Measurements from ENCODE around the gene SUN1.
"Not testable (repeated sequence)": the region's sequence is repeated elsewhere in the genome, so short reads cannot be mapped to it uniquely, and the experiment has no call there.

SUN1 gene

GRCh38 chr7:800692-801091 is 31.6 kb upstream of the SUN1 start:
- no peak for ATAC-seq
- TF ChIP-seq SNAI2 (CRISPR knock-in tag; IDR thresholded peaks at IDR 0.05) (no peak), ZFP30 (CRISPR knock-in tag; IDR thresholded peaks at IDR 0.05) (no peak), BACH2 (CRISPR knock-in tag; IDR thresholded peaks at IDR 0.05; ENCODE audit: borderline replicate concordance) (no peak), GLIS3 (CRISPR knock-in tag; IDR thresholded peaks at IDR 0.05) (no peak), CREB5 (CRISPR knock-in tag; IDR thresholded peaks at IDR 0.05; ENCODE audit: low read depth) (no peak), CSDC2 (CRISPR knock-in tag; IDR thresholded peaks at IDR 0.05) (no peak), OSR1 (CRISPR knock-in tag; IDR thresholded peaks at IDR 0.05) (no peak), ZC3H10 (CRISPR knock-in tag; IDR thresholded peaks at IDR 0.05) (no peak), TCF4 (CRISPR knock-in tag; IDR thresholded peaks at IDR 0.05; ENCODE audit: borderline replicate concordance) (no peak), ZFP3 (CRISPR knock-in tag; IDR thresholded peaks at IDR 0.05) (no peak), RARB (CRISPR knock-in tag; IDR thresholded peaks at IDR 0.05) (no peak), PPARA (CRISPR knock-in tag; IDR thresholded peaks at IDR 0.05; ENCODE audit: borderline replicate concordance) (no peak), ZNF565 (CRISPR knock-in tag; conservative IDR thresholded peaks at IDR 0.05; ENCODE audit: low read depth) (no peak), PATZ1 (CRISPR knock-in tag; IDR thresholded peaks at IDR 0.05; ENCODE audit: borderline replicate concordance) (no peak)

GRCh38 chr7:801351-801750 is 30.9 kb upstream of the SUN1 start:
- ATAC-seq = not testable (repeated sequence)

GRCh38 chr7:801940-802381 is 30.3 kb upstream of the SUN1 start:
- TF ChIP-seq BACH2 (CRISPR knock-in tag; IDR thresholded peaks at IDR 0.05; ENCODE audit: borderline replicate concordance) (no peak), TSHZ2 (CRISPR knock-in tag; IDR thresholded peaks at IDR 0.05) (no peak)
- ATAC-seq = no peak

- no peak for TF ChIP-seq CREB5 (CRISPR knock-in tag; IDR thresholded peaks at IDR 0.05; ENCODE audit: low read depth)
- TF ChIP-seq SNAI2 (CRISPR knock-in tag; IDR thresholded peaks at IDR 0.05) = no peak
- no peak for TF ChIP-seq BACH2 (CRISPR knock-in tag; IDR thresholded peaks at IDR 0.05; ENCODE audit: borderline replicate concordance)
- TF ChIP-seq TSHZ2 (CRISPR knock-in tag; IDR thresholded peaks at IDR 0.05) = no peak
- no peak for TF ChIP-seq OSR1 (CRISPR knock-in tag; IDR thresholded peaks at IDR 0.05)
- TF ChIP-seq RARB (CRISPR knock-in tag; IDR thresholded peaks at IDR 0.05) = no peak
- TF ChIP-seq ZFP30 (CRISPR knock-in tag; IDR thresholded peaks at IDR 0.05) = no peak
- no peak for TF ChIP-seq ZC3H10 (CRISPR knock-in tag; IDR thresholded peaks at IDR 0.05)
- TF ChIP-seq CSRNP3 (CRISPR knock-in tag; IDR thresholded peaks at IDR 0.05) = no peak
- ATAC-seq = no peak
Observed at GRCh38 chr7:802500-803242, 29.6 kb upstream of the SUN1 start.

Data from SK-N-SH treated with all-trans-retinoic acid at 6 μM for 48 hours (cell line).